A549 treated with Hydrocortisone at 1 μM for 4 hours (cell line): Measurements from ENCODE around the gene PCDHA1. TPM values are rescaled to one million over a fixed set of nuclear protein-coding genes. Genes with fewer than 3 reads are reported as not detected.

Experiments used
- total RNA-seq: library from RNA; stranded (reverse); fragments of 200-300 nt; extraction: Qiagen RNA extraction; gene quantifications from 5 replicates; pipeline ENCODE4 v1.2.3, GENCODE V29; 2022

Gene PCDHA1
- 0.14 to 0.29 TPM (median 0.23 TPM) in 5 replicates for total RNA-seq

GRCh38 chr5:140785905-140786686 is at the start of gene PCDHA1:
Gene PCDHA1, plus strand, starts transcription at chr5:140786140.

DNA sequence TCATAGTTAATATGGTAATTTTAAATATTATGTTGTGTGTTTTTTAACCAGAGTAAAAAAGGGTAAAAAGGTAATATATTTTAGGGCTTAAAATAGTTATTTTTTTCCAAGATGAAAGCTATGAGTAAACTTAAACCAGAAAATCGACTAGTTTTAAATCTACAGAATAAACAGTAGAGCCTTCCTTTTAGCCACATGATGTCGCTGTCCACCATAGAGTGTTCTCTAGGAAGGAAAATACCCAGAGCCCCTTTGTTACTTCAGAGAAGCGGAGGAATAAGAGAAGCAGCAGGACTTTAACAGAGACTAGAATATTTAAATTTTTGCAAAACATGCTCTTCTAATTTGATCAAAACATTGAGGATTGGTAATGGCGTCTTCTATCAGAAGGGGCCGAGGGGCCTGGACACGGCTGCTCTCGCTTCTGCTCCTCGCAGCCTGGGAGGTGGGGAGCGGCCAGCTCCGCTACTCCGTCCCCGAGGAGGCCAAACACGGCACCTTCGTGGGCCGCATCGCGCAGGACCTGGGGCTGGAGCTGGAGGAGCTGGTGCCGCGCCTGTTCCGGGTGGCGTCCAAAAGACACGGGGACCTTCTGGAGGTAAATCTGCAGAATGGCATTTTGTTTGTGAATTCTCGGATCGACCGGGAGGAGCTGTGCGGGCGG is 8.8 kb downstream of the PCDHA1 start, which contains the start of gene PCDHA2:
PCDHA2 (plus strand) TSS at position 258 of the 664 bp plus-strand sequence.

GRCh38 chr5:140800816-140801493 is 15.0 kb downstream of the PCDHA1 start, which contains the start of gene PCDHA3:
Gene PCDHA3, plus strand, starts transcription at chr5:140801057.

DNA sequence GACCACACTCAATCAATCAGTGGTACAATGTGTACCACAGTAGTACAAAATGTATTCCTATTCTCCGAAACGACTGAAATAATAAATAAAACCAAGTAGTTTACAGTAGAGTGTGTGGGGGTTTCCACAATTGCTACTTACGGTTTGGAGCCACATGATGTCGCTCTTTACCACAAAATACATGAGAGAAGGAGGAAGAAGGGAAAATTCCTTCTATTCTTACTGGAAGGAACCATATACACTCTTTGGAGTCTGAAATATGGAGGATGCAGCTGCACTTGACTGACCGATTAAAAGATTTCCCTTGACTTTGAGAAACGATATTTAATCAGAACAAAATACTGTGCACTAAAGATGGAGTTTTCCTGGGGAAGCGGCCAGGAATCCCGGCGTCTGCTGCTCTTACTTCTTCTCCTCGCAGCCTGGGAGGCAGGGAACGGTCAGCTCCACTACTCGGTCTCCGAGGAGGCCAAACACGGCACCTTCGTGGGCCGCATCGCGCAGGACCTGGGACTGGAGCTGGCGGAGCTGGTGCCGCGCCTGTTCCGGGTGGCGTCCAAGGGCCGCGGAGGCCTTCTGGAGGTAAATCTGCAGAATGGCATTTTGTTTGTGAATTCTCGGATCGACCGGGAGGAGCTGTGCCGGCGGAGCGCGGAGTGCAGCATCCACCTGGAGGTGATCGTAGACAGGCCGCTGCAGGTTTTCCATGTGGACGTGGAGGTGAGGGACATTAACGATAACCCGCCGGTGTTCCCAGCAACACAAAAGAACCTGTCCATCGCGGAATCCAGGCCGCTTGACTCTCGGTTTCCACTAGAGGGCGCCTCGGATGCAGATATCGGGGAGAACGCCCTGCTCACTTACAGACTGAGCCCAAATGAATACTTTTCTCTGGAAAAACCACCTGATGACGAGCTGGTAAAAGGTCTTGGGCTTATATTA is 21.2 kb downstream of the PCDHA1 start, which contains the start of gene PCDHA4:
PCDHA4 (plus strand) TSS at position 235 of the 942 bp plus-strand sequence.

GRCh38 chr5:140821375-140822280 is 35.7 kb downstream of the PCDHA1 start, which contains the start of gene PCDHA5:
Gene PCDHA5, plus strand, starts transcription at chr5:140821613.

GRCh38 chr5:140827704-140828361 is 41.9 kb downstream of the PCDHA1 start, which contains the start of gene PCDHA6:
Gene PCDHA6, plus strand, starts transcription at chr5:140827960. Its CDS starts 132 bp downstream, at chr5:140828092.

DNA sequence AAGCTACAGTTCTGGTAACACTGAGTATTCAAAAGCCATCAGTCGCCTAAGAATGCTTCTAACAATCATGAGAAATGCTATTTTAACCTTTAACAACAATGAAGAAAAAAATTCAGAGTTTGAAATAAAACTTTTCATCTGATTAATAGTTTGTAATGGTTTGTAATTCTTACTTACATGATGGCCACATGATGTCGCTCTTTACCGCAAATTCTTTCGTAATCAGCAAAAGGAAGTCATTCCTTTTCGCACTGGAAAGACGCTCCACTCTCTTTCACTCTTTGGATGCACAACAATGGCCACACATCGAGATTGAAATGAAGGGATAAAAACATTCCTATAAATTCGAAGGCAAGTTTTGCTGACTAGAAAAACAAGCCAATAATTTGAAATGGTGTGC is 48.1 kb downstream of the PCDHA1 start, which contains the start of gene PCDHA7:
PCDHA7 (plus strand) TSS at position 277 of the 400 bp plus-strand sequence; CDS start at position 392, 115 bp downstream.

DNA sequence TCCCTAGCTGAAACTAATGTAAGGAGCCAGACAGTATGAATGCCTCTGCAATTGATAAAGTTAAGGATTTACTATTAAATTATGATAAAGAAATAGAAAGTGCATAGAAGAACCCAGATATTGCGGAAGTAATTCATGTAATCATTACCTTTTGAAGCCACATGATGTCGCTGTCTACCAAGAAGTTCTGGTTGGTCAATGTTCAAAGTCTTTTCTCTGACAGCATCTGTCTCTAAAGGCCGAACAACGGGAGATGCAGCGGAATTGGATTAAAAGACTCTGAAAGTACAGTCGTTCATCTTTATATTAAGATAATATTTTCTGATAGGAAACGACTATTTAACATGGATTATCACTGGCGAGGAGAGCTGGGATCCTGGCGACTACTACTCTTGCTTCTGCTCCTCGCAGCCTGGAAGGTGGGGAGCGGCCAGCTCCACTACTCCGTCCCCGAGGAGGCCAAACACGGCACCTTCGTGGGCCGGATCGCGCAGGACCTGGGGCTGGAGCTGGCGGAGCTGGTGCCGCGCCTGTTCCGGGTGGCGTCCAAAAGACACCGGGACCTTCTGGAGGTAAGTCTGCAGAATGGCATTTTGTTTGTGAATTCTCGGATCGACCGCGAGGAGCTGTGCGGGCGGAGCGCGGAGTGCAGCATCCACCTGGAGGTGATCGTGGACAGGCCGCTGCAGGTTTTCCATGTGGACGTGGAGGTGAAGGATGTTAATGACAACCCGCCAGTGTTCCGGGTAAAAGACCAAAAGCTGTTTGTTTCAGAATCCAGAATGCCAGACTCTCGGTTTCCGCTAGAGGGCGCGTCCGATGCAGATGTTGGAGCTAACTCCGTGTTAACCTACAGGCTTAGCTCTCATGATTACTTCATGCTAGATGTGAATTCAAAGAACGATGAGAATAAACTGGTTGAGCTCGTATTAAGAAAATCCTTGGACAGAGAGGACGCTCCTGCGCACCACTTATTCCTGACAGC is 55.3 kb downstream of the PCDHA1 start, which contains the start of gene PCDHA8:
PCDHA8 (plus strand) TSS at position 210 of the 985 bp plus-strand sequence; CDS start at position 345, 135 bp downstream.

DNA sequence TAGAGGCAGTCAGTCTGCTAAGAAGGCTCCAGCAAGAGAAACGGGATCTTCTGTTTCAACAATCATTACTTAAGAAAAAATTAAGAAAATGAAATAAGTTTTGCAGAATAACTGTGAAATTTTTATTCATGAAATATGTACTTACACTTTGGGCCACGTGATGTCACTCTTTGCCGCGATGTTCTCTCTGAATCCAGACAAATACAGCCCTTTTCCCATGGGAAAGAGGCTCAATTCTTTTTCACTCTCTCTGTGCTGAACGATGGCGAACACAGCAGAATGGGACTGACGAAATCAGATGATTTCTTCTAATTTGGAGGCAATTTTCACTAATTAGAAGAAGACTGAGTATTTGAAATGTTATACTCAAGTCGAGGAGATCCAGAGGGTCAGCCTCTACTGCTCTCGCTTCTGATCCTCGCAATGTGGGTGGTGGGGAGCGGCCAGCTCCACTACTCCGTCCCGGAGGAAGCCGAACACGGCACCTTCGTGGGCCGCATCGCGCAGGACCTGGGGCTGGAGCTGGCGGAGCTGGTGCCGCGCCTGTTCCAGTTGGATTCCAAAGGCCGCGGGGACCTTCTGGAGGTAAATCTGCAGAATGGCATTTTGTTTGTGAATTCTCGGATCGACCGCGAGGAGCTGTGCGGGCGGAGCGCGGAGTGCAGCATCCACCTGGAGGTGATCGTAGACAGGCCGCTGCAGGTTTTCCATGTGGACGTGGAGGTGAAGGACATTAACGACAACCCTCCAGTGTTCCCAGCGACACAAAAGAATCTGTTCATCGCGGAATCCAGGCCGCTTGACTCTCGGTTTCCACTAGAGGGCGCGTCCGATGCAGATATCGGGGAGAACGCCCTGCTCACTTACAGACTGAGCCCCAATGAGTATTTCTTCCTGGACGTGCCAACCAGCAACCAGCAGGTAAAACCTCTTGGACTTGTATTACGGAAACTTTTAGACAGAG is 62.5 kb downstream of the PCDHA1 start, which contains the start of gene PCDHA9:
PCDHA9 (plus strand) TSS at position 244 of the 964 bp plus-strand sequence; CDS start at position 358, 114 bp downstream.

DNA sequence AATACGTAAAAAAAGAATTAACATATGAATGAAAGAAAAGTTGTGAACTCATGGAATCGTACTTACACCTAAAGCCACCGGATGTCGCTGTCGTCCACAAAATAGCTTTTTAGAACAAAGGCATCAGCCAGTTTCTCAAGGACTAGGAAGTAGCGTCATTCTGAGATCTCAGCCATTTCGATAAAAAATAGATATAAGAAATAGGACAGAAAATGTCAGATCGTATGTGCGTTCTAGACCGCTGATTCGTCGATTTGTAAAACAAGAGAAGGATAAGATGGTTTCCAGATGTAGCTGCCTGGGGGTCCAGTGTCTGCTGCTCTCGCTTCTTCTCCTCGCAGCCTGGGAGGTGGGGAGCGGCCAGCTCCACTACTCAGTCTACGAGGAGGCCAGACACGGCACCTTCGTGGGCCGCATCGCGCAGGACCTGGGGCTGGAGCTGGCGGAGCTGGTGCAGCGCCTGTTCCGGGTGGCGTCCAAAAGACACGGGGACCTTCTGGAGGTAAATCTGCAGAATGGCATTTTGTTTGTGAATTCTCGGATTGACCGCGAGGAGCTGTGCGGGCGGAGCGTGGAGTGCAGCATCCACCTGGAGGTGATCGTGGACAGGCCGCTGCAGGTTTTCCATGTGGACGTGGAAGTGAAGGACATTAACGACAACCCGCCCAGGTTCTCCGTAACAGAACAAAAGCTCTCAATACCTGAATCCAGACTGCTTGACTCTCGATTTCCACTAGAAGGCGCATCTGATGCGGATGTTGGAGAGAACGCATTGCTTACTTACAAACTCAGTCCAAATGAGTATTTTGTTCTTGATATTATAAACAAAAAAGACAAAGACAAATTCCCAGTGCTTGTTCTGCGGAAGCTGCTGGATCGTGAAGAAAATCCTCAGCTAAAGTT is 70.1 kb downstream of the PCDHA1 start, which contains the start of gene PCDHA10:
PCDHA10 (plus strand) TSS at position 126 of the 903 bp plus-strand sequence; CDS start at position 278, 152 bp downstream.

GRCh38 chr5:140868721-140869554 is 83.0 kb downstream of the PCDHA1 start, which contains the start of gene PCDHA11:
Gene PCDHA11, plus strand, starts transcription at chr5:140868957. Its CDS starts 147 bp downstream, at chr5:140869104.

DNA sequence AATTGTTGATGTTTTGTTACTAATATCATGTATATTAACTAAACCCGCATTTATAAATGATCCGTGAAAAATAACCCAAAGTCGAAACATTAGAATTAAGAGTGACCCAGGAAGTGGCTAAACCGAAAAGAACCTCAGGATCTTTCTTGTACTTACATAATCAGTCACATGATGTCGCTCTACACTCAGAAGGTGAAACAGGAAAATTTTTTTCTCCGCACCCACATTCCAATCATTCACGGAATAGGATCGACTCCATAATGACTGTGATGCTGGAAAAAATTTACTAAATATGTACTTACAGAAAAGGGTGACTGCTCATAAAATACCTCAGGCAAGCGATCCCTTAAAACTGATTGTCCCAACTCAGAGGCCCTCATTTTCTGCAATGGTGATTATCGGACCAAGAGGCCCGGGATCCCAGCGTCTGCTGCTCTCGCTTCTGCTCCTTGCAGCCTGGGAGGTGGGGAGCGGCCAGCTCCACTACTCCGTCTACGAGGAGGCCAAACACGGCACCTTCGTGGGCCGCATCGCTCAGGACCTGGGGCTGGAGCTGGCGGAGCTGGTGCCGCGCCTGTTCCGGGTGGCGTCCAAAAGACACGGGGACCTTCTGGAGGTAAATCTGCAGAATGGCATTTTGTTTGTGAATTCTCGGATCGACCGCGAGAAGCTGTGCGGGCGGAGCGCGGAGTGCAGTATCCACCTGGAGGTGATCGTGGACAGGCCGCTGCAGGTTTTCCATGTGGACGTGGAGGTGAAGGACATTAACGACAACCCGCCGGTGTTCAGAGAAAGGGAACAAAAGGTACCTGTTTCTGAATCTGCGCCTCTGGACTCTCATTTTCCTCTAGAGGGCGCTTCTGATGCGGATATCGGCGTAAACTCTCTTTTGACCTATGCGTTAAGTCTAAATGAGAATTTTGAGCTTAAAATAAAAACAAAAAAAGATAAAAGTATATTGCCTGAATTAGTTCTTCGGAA is 89.4 kb downstream of the PCDHA1 start, which contains the start of gene PCDHA12:
PCDHA12 (plus strand) TSS at position 224 of the 981 bp plus-strand sequence; CDS start at position 389, 165 bp downstream.

GRCh38 chr5:140881889-140882590 is 96.1 kb downstream of the PCDHA1 start, which contains the start of gene PCDHA13:
Gene PCDHA13, plus strand, starts transcription at chr5:140882124. Its CDS starts 145 bp downstream, at chr5:140882269.

